Measurements from ENCODE around the gene MYOZ3.

DNA sequence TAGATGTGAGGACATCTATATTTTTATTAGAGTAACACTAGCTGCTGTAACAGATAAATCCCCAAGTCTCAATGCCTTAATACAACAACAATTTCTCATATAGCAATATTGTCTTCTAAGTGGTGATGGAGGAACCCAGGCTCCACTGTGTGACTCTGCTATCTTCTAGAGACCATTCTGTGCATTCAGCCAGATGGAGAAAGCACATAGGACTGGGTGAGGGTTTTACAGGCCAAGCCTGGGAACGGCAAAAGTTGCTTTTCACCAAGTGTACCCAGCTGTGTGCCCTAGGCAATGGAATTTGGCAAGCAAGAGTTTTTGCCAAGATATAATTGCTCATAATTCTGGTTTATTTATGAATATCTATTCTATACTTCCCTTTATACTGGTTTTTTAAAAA lies 28.1 kb downstream of the MYOZ3 start:
- TF ChIP-seq, protein P1, sequence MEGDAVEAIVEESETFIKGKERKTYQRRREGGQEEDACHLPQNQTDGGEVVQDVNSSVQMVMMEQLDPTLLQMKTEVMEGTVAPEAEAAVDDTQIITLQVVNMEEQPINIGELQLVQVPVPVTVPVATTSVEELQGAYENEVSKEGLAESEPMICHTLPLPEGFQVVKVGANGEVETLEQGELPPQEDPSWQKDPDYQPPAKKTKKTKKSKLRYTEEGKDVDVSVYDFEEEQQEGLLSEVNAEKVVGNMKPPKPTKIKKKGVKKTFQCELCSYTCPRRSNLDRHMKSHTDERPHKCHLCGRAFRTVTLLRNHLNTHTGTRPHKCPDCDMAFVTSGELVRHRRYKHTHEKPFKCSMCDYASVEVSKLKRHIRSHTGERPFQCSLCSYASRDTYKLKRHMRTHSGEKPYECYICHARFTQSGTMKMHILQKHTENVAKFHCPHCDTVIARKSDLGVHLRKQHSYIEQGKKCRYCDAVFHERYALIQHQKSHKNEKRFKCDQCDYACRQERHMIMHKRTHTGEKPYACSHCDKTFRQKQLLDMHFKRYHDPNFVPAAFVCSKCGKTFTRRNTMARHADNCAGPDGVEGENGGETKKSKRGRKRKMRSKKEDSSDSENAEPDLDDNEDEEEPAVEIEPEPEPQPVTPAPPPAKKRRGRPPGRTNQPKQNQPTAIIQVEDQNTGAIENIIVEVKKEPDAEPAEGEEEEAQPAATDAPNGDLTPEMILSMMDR (IDR thresholded peaks at IDR 0.05), result no peak
- TF ChIP-seq SIN3A (IDR thresholded peaks at IDR 0.05; ENCODE audit: borderline replicate concordance, insufficient read depth, low read depth, low read length) (no peak), POLR2AphosphoS5 (IDR thresholded peaks at IDR 0.05; ENCODE audit: low read depth, low read length) (no peak)
